DOHH2 (cell line): Measurements from ENCODE around the gene EVC.

Experiments used
- H3F3A ChIP-seq: fragments of 200-600 bp; sonication (generic), shearing (Covaris generic); 2 replicates; pipeline ENCODE4 v1.6.0; 2016; ENCODE audit warnings: antibody characterized with exemption, mild to moderate bottlenecking; ENCODE audit not compliant: control insufficient read depth, insufficient read depth
- H3K27ac ChIP-seq: fragments of 200-600 bp; sonication (generic); 2 replicates; pipeline ENCODE4 v1.5.1; 2014; ENCODE audit warnings: low read depth, mild to moderate bottlenecking, low read length, moderate library complexity
- H3K27me3 ChIP-seq: fragments of 200-600 bp; sonication (generic); 2 replicates; pipeline ENCODE4 v1.6.1; 2014; ENCODE audit warnings: mild to moderate bottlenecking, low read length, mixed read lengths; ENCODE audit not compliant: control insufficient read depth
- H3K36me3 ChIP-seq: fragments of 200-600 bp; sonication (generic); 2 replicates; pipeline ENCODE4 v1.6.1; 2014; ENCODE audit warnings: mild to moderate bottlenecking, low read length, moderate library complexity, mixed read lengths; ENCODE audit not compliant: control insufficient read depth
- H3K4me1 ChIP-seq: fragments of 200-600 bp; sonication (generic); 2 replicates; pipeline ENCODE4 v1.6.1; 2014; ENCODE audit warnings: mild to moderate bottlenecking, low read length, mixed read lengths; ENCODE audit not compliant: control insufficient read depth
- H3K4me2 ChIP-seq: fragments of 200-600 bp; sonication (generic); 2 replicates; pipeline ENCODE4 v1.6.0; 2014; ENCODE audit warnings: mild to moderate bottlenecking, low read length, moderate library complexity
- H3K4me3 ChIP-seq: fragments of 200-600 bp; sonication (generic); 2 replicates; pipeline ENCODE4 v1.5.1; 2014; ENCODE audit warnings: mild to moderate bottlenecking, low read length, mixed read lengths
- H3K79me2 ChIP-seq: fragments of 200-600 bp; sonication (generic); 2 replicates; pipeline ENCODE4 v1.6.1; 2014; ENCODE audit warnings: mild to moderate bottlenecking, low read length, mixed read lengths; ENCODE audit not compliant: control insufficient read depth
- H3K9me2 ChIP-seq: fragments of 200-600 bp; sonication (generic); replicated peaks from 2 replicates; pipeline ENCODE4 v1.6.1; 2014; ENCODE audit warnings: mild to moderate bottlenecking, low read length, mixed read lengths; ENCODE audit not compliant: control insufficient read depth
- H3K9me3 ChIP-seq: fragments of 200-600 bp; sonication (generic); 2 replicates; pipeline ENCODE4 v1.6.1; 2014; ENCODE audit warnings: antibody characterized with exemption, low read length, mixed read lengths; ENCODE audit not compliant: control insufficient read depth, insufficient read depth
- H4K20me1 ChIP-seq: fragments of 200-600 bp; sonication (generic); 2 replicates; pipeline ENCODE4 v1.6.0; 2014; ENCODE audit warnings: low read depth, mild to moderate bottlenecking, antibody characterized with exemption, low read length, moderate library complexity; ENCODE audit not compliant: control insufficient read depth, insufficient read depth
- CTCF ChIP-seq: fragments of 200-600 bp; sonication (generic); IDR thresholded peaks from one replicate; pipeline ENCODE4 v1.5.1; 2014; ENCODE audit warnings: antibody characterized with exemption, mild to moderate bottlenecking, low read depth, low read length; ENCODE audit not compliant: poor library complexity, severe bottlenecking
- EZH2phosphoT487 ChIP-seq: fragments of 200-600 bp; sonication (generic); IDR thresholded peaks from 2 replicates; pipeline ENCODE4 v1.6.1; 2017; ENCODE audit warnings: borderline replicate concordance, mild to moderate bottlenecking, antibody characterized with exemption, low read length, moderate library complexity, mixed read lengths

The EVC gene

GRCh38 chr4:5742968-5743367 lies 32.0 kb downstream of the EVC start:
- H3K4me1 ChIP-seq: no peaks in the 10 kb centered on the region
- H3K4me3 ChIP-seq: no peak overlapping the region
- no peak overlapping the region for H3K4me2 ChIP-seq
- no peaks in the 10 kb centered on the region; the same call in 1 of the 2 replicates for H3K9me2 ChIP-seq
- H3F3A ChIP-seq: no peaks in the 10 kb centered on the region
- H3K9me3 ChIP-seq: no peaks in the 10 kb centered on the region
- no peaks in the 10 kb centered on the region for H3K27me3 ChIP-seq
- no peak overlapping the region for H3K27ac ChIP-seq
- no peaks in the 10 kb centered on the region for H3K36me3 ChIP-seq
- no peaks in the 10 kb centered on the region for H4K20me1 ChIP-seq
- no peak for TF ChIP-seq CTCF
- H3K79me2 ChIP-seq: no peaks in the 10 kb centered on the region

- H3K4me1 ChIP-seq: no peaks in the 10 kb centered on the region
- no peak overlapping the region for H3K4me2 ChIP-seq
- no peaks in the 10 kb centered on the region for H3K79me2 ChIP-seq
- no peak overlapping the region for H3K4me3 ChIP-seq
- no peak for TF ChIP-seq EZH2phosphoT487
- no peak for TF ChIP-seq CTCF
- no peaks in the 10 kb centered on the region for H3K36me3 ChIP-seq
- no peaks in the 10 kb centered on the region for H4K20me1 ChIP-seq
- no peaks in the 10 kb centered on the region; the same call in 1 of the 2 replicates for H3K9me2 ChIP-seq
- H3K9me3 ChIP-seq: no peaks in the 10 kb centered on the region
- no peaks in the 10 kb centered on the region for H3F3A ChIP-seq
- no peaks in the 10 kb centered on the region for H3K27me3 ChIP-seq
- H3K27ac ChIP-seq: no peak overlapping the region
Observed at GRCh38 chr4:5746250-5746649, 35.2 kb downstream of the EVC start.

- no peak overlapping the region for H3K27ac ChIP-seq
- H3F3A ChIP-seq: no peaks in the 10 kb centered on the region
Observed at GRCh38 chr4:5746829-5747737, 36.1 kb downstream of the EVC start.

More at GRCh38 chr4:5746829-5747737, 36.1 kb downstream of the EVC start:
- H3K36me3 ChIP-seq: no peaks in the 10 kb centered on the region
- H3K4me3 ChIP-seq: no peak overlapping the region
- no peak for TF ChIP-seq EZH2phosphoT487
- no peak for TF ChIP-seq CTCF
- H3K4me1 ChIP-seq: no peaks in the 10 kb centered on the region
- no peaks in the 10 kb centered on the region; the same call in 1 of the 2 replicates for H3K9me2 ChIP-seq
- H3K79me2 ChIP-seq: no peaks in the 10 kb centered on the region
- no peak overlapping the region for H3K4me2 ChIP-seq
- H4K20me1 ChIP-seq: no peaks in the 10 kb centered on the region
- H3K27me3 ChIP-seq: no peaks in the 10 kb centered on the region
- no peaks in the 10 kb centered on the region for H3K9me3 ChIP-seq
